Left ventricle myocardium superior (tissue), 1 donor: ENCODE results near the gene PEX13. TPM values are rescaled to one million over a fixed set of nuclear protein-coding genes. Genes with fewer than 3 reads are reported as not detected.
A peak's percentile ranks its signal among the peaks of the same experiment; 100 is the strongest.
"Not testable (repeated sequence)": the region's sequence is repeated elsewhere in the genome, so short reads cannot be mapped to it uniquely, and the experiment has no call there.

ENCODE experiments used
- ATAC-seq: fragments of 200-7000 bp; cut with Tn5 transposase; one replicate; pipeline ENCODE4 v1.9.1; 2020; ENCODE audit warnings: mild to moderate bottlenecking, moderate library complexity
- DNase-seq: peaks from one replicate; pipeline ENCODE4 v3.0.0-alpha.2; 2020
- intact Hi-C: fragments of 100-400 bp; cut with micrococcal nuclease; formaldehyde crosslinking; loops from one replicate; pipeline ENCODE4 v1.11.0; 2022
- total RNA-seq: library from RNA; stranded (reverse); fragmentation: NEBNext Ultra II Directional; extraction: Animal tissue kit (Norgen Biotek cat#: 25700); gene quantifications from one replicate; pipeline ENCODE4 v1.2.1, GENCODE V29; 2021
- donor health status: DM: no; HTN: yes; CAD: no; lungs with severe emphysema.

PEX13 gene
- total RNA-seq, 1 donor from 2014 or later = 25.7 TPM

- intact Hi-C loops = loop anchor here (5.0 kb wide), 1 partner anchor 292 kb away; no protein-coding TSS in a partner anchor
- no peak for ATAC-seq
Observed at GRCh38 chr2:60998628-60999545, 18.6 kb upstream of the PEX13 start.

GRCh38 chr2:61005736-61006135, 11.8 kb upstream of the PEX13 start:
- DNase-seq (no peak), ATAC-seq (no peak)
- intact Hi-C loops = no loop called here

More at GRCh38 chr2:60998628-60999545, 18.6 kb upstream of the PEX13 start:
- no peak for DNase-seq

- ATAC-seq (no peak), DNase-seq (no peak)
- intact Hi-C loops = no loop called here
Observed at GRCh38 chr2:61006486-61007105, 10.9 kb upstream of the PEX13 start.

- DNase-seq (no peak), ATAC-seq (no peak)
- intact Hi-C loops = no loop called here
Observed at GRCh38 chr2:61009355-61009754, 8.2 kb upstream of the PEX13 start.

GRCh38 chr2:61011678-61012077, 5.8 kb upstream of the PEX13 start:
- ATAC-seq (no peak), DNase-seq (no peak)
- intact Hi-C loops = loop anchor here (2.0 kb wide), 1 partner anchor 35 kb away; no protein-coding TSS in a partner anchor

- DNase-seq, ATAC-seq: not testable (repeated sequence)
- intact Hi-C loops = loop anchor here (2.0 kb wide), 1 partner anchor 34 kb away; no protein-coding TSS in a partner anchor
Observed at GRCh38 chr2:61012303-61012702, 5.2 kb upstream of the PEX13 start.

- ATAC-seq (no peak), DNase-seq (no peak)
- intact Hi-C loops = loop anchor here (2.0 kb wide), 1 partner anchor 33 kb away; no protein-coding TSS in a partner anchor
Observed at GRCh38 chr2:61013382-61013781, 4.1 kb upstream of the PEX13 start.

- no peak for DNase-seq
- intact Hi-C loops = no loop called here
- ATAC-seq = no peak
Observed at GRCh38 chr2:61014763-61015162, 2.8 kb upstream of the PEX13 start.

GRCh38 chr2:61015976-61016375, 1.5 kb upstream of the PEX13 start:
- ATAC-seq (no peak), DNase-seq (no peak)
- intact Hi-C loops = no loop called here

GRCh38 chr2:61016392-61017002, 1.0 kb upstream of the PEX13 start:
- no peak for DNase-seq
- ATAC-seq = no peak
- intact Hi-C loops = no loop called here

- intact Hi-C loops = no loop called here
- ATAC-seq (peak; percentile 91), DNase-seq (peak; percentile 72)
Observed at GRCh38 chr2:61017003-61017555, 441 bp upstream of the PEX13 start.

GRCh38 chr2:61018318-61018755, 817 bp downstream of the PEX13 start:
- intact Hi-C loops = no loop called here
- ATAC-seq = no peak
- no peak for DNase-seq

GRCh38 chr2:61018798-61019197, 1.3 kb downstream of the PEX13 start:
- no peak for DNase-seq
- ATAC-seq = no peak
- intact Hi-C loops = no loop called here

GRCh38 chr2:61021228-61021660, 3.7 kb downstream of the PEX13 start:
- DNase-seq (no peak), ATAC-seq (no peak)

GRCh38 chr2:61023670-61024069, 6.2 kb downstream of the PEX13 start:
- DNase-seq = no peak
- no peak for ATAC-seq
- intact Hi-C loops = no loop called here

More at GRCh38 chr2:61021228-61021660, 3.7 kb downstream of the PEX13 start:
- intact Hi-C loops = no loop called here

- intact Hi-C loops = no loop called here
- ATAC-seq (no peak), DNase-seq (no peak)
Observed at GRCh38 chr2:61029533-61029932, 12.0 kb downstream of the PEX13 start.

GRCh38 chr2:61034592-61034991, 17.1 kb downstream of the PEX13 start:
- intact Hi-C loops, DNase-seq, ATAC-seq: not testable (repeated sequence)

- DNase-seq, ATAC-seq, intact Hi-C loops: not testable (repeated sequence)
Observed at GRCh38 chr2:61036643-61037042, 19.1 kb downstream of the PEX13 start.

- DNase-seq = no peak
- intact Hi-C loops = no loop called here
- peak; percentile 77 for ATAC-seq
Observed at GRCh38 chr2:61042807-61043206, 25.3 kb downstream of the PEX13 start.
